DOHH2 (cell line): ENCODE results near the gene RELN.

ENCODE experiments used
- H3F3A ChIP-seq: fragments of 200-600 bp; sonication (generic), shearing (Covaris generic); 2 replicates; pipeline ENCODE4 v1.6.0; 2016; ENCODE audit warnings: antibody characterized with exemption, mild to moderate bottlenecking; ENCODE audit not compliant: control insufficient read depth, insufficient read depth
- H3K27ac ChIP-seq: fragments of 200-600 bp; sonication (generic); 2 replicates; pipeline ENCODE4 v1.5.1; 2014; ENCODE audit warnings: low read depth, mild to moderate bottlenecking, low read length, moderate library complexity
- H3K27me3 ChIP-seq: fragments of 200-600 bp; sonication (generic); 2 replicates; pipeline ENCODE4 v1.6.1; 2014; ENCODE audit warnings: mild to moderate bottlenecking, low read length, mixed read lengths; ENCODE audit not compliant: control insufficient read depth
- H3K36me3 ChIP-seq: fragments of 200-600 bp; sonication (generic); 2 replicates; pipeline ENCODE4 v1.6.1; 2014; ENCODE audit warnings: mild to moderate bottlenecking, low read length, moderate library complexity, mixed read lengths; ENCODE audit not compliant: control insufficient read depth
- H3K4me1 ChIP-seq: fragments of 200-600 bp; sonication (generic); 2 replicates; pipeline ENCODE4 v1.6.1; 2014; ENCODE audit warnings: mild to moderate bottlenecking, low read length, mixed read lengths; ENCODE audit not compliant: control insufficient read depth
- H3K4me2 ChIP-seq: fragments of 200-600 bp; sonication (generic); 2 replicates; pipeline ENCODE4 v1.6.0; 2014; ENCODE audit warnings: mild to moderate bottlenecking, low read length, moderate library complexity
- H3K4me3 ChIP-seq: fragments of 200-600 bp; sonication (generic); 2 replicates; pipeline ENCODE4 v1.5.1; 2014; ENCODE audit warnings: mild to moderate bottlenecking, low read length, mixed read lengths
- H3K79me2 ChIP-seq: fragments of 200-600 bp; sonication (generic); 2 replicates; pipeline ENCODE4 v1.6.1; 2014; ENCODE audit warnings: mild to moderate bottlenecking, low read length, mixed read lengths; ENCODE audit not compliant: control insufficient read depth
- H3K9me2 ChIP-seq: fragments of 200-600 bp; sonication (generic); replicated peaks from 2 replicates; pipeline ENCODE4 v1.6.1; 2014; ENCODE audit warnings: mild to moderate bottlenecking, low read length, mixed read lengths; ENCODE audit not compliant: control insufficient read depth
- H3K9me3 ChIP-seq: fragments of 200-600 bp; sonication (generic); 2 replicates; pipeline ENCODE4 v1.6.1; 2014; ENCODE audit warnings: antibody characterized with exemption, low read length, mixed read lengths; ENCODE audit not compliant: control insufficient read depth, insufficient read depth
- H4K20me1 ChIP-seq: fragments of 200-600 bp; sonication (generic); 2 replicates; pipeline ENCODE4 v1.6.0; 2014; ENCODE audit warnings: low read depth, mild to moderate bottlenecking, antibody characterized with exemption, low read length, moderate library complexity; ENCODE audit not compliant: control insufficient read depth, insufficient read depth
- EZH2phosphoT487 ChIP-seq: fragments of 200-600 bp; sonication (generic); IDR thresholded peaks from 2 replicates; pipeline ENCODE4 v1.6.1; 2017; ENCODE audit warnings: borderline replicate concordance, mild to moderate bottlenecking, antibody characterized with exemption, low read length, moderate library complexity, mixed read lengths
- TF ChIP-seq, protein P1 (sequence below): fragments of 200-600 bp; sonication (generic); IDR thresholded peaks from one replicate; pipeline ENCODE4 v1.5.1; 2014; ENCODE audit warnings: antibody characterized with exemption, mild to moderate bottlenecking, low read depth, low read length; ENCODE audit not compliant: poor library complexity, severe bottlenecking

RELN gene

DNA sequence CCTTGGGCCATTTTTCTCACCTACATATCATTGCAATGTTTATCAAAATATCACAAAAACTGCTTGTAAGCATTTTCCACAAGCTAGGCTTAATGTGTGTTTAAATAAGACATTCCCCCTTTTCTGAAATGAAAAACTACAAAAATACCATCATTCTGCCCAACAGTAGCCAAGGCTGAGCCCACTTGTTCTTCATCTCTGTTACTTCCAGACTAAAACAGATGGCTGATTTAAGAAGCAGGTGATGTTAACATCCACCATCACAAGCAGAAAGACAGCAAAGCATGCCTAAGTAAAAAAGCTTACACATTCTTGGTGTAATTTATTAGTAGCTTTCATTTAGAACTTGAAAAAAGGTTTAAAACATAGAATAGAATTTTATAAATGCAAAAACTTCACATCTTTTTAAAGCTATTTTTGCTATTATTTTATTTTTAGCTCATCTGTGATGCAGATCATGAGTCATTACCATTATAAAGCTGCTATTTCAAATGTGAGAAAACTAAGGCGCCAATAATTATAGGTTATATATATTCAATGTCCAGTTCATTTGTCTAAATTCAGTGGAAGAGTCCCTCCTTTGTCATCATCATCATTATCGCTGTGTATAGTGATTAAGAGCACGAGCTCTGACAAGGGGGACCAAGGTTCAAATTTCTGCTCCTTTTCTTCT, 109.4 kb downstream of the RELN start:
- Histone ChIP-seq H3K27ac (no peak overlapping the region), H3K79me2 (no peaks in the 10 kb centered on the region), H3K4me2 (no peak overlapping the region), H4K20me1 (no peaks in the 10 kb centered on the region), H3K4me1 (no peaks in the 10 kb centered on the region), H3K4me3 (no peak overlapping the region), H3K9me3 (no peaks in the 10 kb centered on the region), H3F3A (no peaks in the 10 kb centered on the region), H3K36me3 (no peaks in the 10 kb centered on the region), H3K27me3 (no peaks in the 10 kb centered on the region), H3K9me2 (no peaks in the 10 kb centered on the region)
- TF ChIP-seq, protein P1, sequence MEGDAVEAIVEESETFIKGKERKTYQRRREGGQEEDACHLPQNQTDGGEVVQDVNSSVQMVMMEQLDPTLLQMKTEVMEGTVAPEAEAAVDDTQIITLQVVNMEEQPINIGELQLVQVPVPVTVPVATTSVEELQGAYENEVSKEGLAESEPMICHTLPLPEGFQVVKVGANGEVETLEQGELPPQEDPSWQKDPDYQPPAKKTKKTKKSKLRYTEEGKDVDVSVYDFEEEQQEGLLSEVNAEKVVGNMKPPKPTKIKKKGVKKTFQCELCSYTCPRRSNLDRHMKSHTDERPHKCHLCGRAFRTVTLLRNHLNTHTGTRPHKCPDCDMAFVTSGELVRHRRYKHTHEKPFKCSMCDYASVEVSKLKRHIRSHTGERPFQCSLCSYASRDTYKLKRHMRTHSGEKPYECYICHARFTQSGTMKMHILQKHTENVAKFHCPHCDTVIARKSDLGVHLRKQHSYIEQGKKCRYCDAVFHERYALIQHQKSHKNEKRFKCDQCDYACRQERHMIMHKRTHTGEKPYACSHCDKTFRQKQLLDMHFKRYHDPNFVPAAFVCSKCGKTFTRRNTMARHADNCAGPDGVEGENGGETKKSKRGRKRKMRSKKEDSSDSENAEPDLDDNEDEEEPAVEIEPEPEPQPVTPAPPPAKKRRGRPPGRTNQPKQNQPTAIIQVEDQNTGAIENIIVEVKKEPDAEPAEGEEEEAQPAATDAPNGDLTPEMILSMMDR, result no peak
- no peak for TF ChIP-seq EZH2phosphoT487

- no peaks in the 10 kb centered on the region for H3K79me2 ChIP-seq
These were observed 110.0 kb downstream of the RELN start for GRCh38 chr7:103879411-103879810.

GRCh38 chr7:103877565-103877964, 111.9 kb downstream of the RELN start:
- no peak overlapping the region for H3K4me3 ChIP-seq
- no peaks in the 10 kb centered on the region for H3F3A ChIP-seq
- TF ChIP-seq, protein P1, result no peak
- TF ChIP-seq EZH2phosphoT487, result no peak
- H3K79me2 ChIP-seq, result no peaks in the 10 kb centered on the region
- no peak overlapping the region for H3K27ac ChIP-seq
- H3K4me1 ChIP-seq, result no peaks in the 10 kb centered on the region
- H3K9me3 ChIP-seq, result no peaks in the 10 kb centered on the region
- no peaks in the 10 kb centered on the region for H4K20me1 ChIP-seq
- H3K27me3 ChIP-seq, result no peaks in the 10 kb centered on the region
- H3K9me2 ChIP-seq, result no peaks in the 10 kb centered on the region
- no peak overlapping the region for H3K4me2 ChIP-seq
- no peaks in the 10 kb centered on the region for H3K36me3 ChIP-seq

More at GRCh38 chr7:103879411-103879810, 110.0 kb downstream of the RELN start:
- H3K4me2 ChIP-seq, result no peak overlapping the region
- H3K4me1 ChIP-seq, result no peaks in the 10 kb centered on the region
- H3K9me2 ChIP-seq, result no peaks in the 10 kb centered on the region
- H3F3A ChIP-seq, result no peaks in the 10 kb centered on the region
- H3K27me3 ChIP-seq, result no peaks in the 10 kb centered on the region
- no peak overlapping the region for H3K27ac ChIP-seq
- H3K36me3 ChIP-seq, result no peaks in the 10 kb centered on the region
- H3K4me3 ChIP-seq, result no peak overlapping the region
- no peaks in the 10 kb centered on the region for H3K9me3 ChIP-seq
- no peaks in the 10 kb centered on the region for H4K20me1 ChIP-seq
- TF ChIP-seq, protein P1, result no peak
- no peak for TF ChIP-seq EZH2phosphoT487
